ENCODE measurements around the gene RBM48. TPM values are rescaled to one million over a fixed set of nuclear protein-coding genes. Genes with fewer than 3 reads are reported as not detected.

Gene RBM48
- total RNA-seq, 4 donors from 2014 or later = 8.5 to 16.3 (median 12.8) TPM

DNA sequence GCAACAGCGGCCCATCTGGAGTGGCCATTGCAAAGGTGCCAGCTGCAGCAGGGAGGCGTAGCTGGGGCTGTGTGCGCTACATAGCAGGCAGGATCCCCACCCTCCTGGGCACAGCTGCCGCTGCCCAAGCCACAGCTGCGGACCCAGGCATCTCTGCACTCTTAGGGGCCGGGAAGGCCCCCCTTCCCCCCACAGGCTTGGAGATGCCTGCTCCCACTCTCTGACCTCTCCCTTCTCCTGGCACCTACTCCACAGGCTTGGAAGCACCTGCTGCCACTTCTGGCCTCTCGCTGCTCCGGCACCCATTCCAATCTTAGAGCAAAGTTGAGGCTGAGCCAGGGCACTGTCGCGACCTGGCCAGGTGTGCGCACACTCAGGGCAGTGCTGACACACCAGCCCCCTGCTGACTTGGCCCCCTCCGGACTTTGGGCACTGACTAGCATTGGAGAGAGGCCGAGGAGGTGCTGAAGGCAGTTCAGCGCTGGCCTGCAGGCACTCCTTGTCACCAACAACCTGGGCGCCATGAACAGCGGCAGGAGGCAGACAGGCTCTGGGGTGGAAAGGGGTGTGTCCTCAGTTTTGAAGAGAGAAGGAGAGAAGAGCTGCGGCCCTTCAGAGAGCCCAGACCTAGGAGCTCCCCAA lies 18.4 kb downstream of the RBM48 start:
- WGBS, 2 donors = 91 to 96% methylated on average over 11 to 17 of the region's 17 CpGs
- H3K9me3 ChIP-seq = no peaks in the 10 kb centered on the region

DNA sequence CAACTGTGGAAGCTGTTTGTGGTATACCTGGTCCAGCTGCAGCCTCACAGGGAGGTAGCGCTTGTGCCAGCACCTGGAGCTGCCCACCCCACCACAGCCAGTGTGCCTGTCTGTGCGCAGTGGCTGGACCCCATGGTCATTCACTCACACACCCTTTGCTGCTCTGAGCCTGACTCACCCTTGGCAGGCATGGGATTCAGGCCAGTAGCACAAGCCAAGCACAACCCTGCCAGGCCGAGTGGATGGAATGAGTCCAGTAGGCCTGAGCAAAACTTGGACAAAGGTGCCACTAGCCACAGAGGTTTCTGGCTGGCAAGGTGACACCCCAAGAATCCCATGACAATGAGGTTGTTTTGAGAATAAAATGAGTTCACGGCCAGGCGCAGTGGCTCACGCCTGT lies 19.0 kb downstream of the RBM48 start:
- DNase-seq (ENCODE audit: low spot score in 2 of 2) = no peak
- Histone ChIP-seq H3K36me3 (no peaks in the 10 kb centered on the region), H3K4me3 (no peak overlapping the region), H3K4me1 (no peaks in the 10 kb centered on the region), H3K9me3 (no peaks in the 10 kb centered on the region), H3K27ac (no peak overlapping the region), H3K27me3 (no peaks in the 10 kb centered on the region)
- no peak for TF ChIP-seq POLR2A (IDR thresholded peaks at IDR 0.05)
- TF ChIP-seq, protein P1, sequence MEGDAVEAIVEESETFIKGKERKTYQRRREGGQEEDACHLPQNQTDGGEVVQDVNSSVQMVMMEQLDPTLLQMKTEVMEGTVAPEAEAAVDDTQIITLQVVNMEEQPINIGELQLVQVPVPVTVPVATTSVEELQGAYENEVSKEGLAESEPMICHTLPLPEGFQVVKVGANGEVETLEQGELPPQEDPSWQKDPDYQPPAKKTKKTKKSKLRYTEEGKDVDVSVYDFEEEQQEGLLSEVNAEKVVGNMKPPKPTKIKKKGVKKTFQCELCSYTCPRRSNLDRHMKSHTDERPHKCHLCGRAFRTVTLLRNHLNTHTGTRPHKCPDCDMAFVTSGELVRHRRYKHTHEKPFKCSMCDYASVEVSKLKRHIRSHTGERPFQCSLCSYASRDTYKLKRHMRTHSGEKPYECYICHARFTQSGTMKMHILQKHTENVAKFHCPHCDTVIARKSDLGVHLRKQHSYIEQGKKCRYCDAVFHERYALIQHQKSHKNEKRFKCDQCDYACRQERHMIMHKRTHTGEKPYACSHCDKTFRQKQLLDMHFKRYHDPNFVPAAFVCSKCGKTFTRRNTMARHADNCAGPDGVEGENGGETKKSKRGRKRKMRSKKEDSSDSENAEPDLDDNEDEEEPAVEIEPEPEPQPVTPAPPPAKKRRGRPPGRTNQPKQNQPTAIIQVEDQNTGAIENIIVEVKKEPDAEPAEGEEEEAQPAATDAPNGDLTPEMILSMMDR (IDR thresholded peaks at IDR 0.05) = no peak
- WGBS, 2 donors = 74 to 91% methylated on average over 4 to 6 of the region's 6 CpGs

More for the DNA sequence above, 18.4 kb downstream of the RBM48 start:
- no peaks in the 10 kb centered on the region for H3K4me1 ChIP-seq
- TF ChIP-seq EP300 (IDR thresholded peaks at IDR 0.05) = no peak
- TF ChIP-seq, protein P1 (IDR thresholded peaks at IDR 0.05) = no peak
- TF ChIP-seq POLR2A (IDR thresholded peaks at IDR 0.05) = no peak
- H3K27me3 ChIP-seq = no peaks in the 10 kb centered on the region
- H3K36me3 ChIP-seq = no peaks in the 10 kb centered on the region
- no peak for DNase-seq (ENCODE audit: low spot score in 2 of 2)
- H3K27ac ChIP-seq = no peak overlapping the region
- H3K4me3 ChIP-seq = no peak overlapping the region

DNA sequence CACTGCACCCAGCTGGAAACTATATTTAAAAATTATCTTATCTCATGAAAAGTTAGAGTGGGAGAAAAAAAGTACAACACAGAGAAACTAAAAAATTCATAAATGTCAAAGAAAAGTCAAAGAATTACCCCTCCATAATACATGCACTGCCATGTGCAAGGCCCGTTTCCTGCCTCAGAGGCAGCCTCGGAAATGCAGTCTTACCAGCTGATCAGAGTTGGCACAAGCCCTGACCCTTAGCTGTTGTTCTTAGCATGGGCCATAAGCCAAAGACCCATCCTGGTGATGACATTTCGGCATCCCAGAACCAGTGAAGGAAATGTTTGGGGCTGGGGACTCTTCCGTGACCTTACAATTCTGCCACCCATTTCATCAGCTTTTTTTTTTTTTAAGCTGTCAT lies 21.6 kb downstream of the RBM48 start:
- H3K27me3 ChIP-seq = no peaks in the 10 kb centered on the region
- TF ChIP-seq, protein P1 (IDR thresholded peaks at IDR 0.05) = no peak
- no peak for TF ChIP-seq POLR2A (IDR thresholded peaks at IDR 0.05)
- no peak for TF ChIP-seq EP300 (IDR thresholded peaks at IDR 0.05)
- no peak overlapping the region for H3K27ac ChIP-seq
- DNase-seq (ENCODE audit: low spot score in 2 of 2) = no peak
- no peak overlapping the region for H3K4me3 ChIP-seq
- no peaks in the 10 kb centered on the region for H3K4me1 ChIP-seq
- WGBS, 2 donors = 57 to 67% methylated on average over 4 of the region's 4 CpGs
- no peaks in the 10 kb centered on the region for H3K9me3 ChIP-seq
- no peaks in the 10 kb centered on the region for H3K36me3 ChIP-seq

DNA sequence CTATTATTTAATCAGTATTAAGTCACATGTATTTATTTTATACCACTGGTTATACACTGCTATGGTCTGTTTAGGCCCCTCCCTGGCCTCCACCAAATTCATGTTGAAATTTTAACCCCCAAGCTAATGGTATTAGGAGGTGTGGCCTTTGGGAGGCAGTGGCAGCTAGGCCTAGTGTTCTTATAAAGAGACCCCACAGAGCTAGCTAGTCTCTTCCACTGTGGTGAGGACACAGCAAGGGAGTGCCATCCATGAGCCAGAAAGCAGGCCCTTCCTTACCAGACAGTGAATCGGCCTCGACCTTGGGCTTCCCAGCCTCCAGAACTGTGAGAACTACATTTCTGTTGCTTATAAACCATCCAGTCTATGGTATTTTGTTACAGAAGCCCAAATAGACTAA lies 28.7 kb downstream of the RBM48 start:
- H3K36me3 ChIP-seq = peaks cover 0 to 27% (median 0%) of the 10 kb centered on the region in 3 donors
- H3K4me3 ChIP-seq = no peak overlapping the region
- DNase-seq (ENCODE audit: low spot score in 2 of 2) = no peak
- H3K4me1 ChIP-seq = no peaks in the 10 kb centered on the region
- H3K27ac ChIP-seq = no peak overlapping the region
- no peaks in the 10 kb centered on the region for H3K9me3 ChIP-seq
- no peak for TF ChIP-seq POLR2A (IDR thresholded peaks at IDR 0.05)
- TF ChIP-seq EP300 (IDR thresholded peaks at IDR 0.05) = no peak
- TF ChIP-seq, protein P1 (IDR thresholded peaks at IDR 0.05) = no peak
- H3K27me3 ChIP-seq = no peaks in the 10 kb centered on the region
- WGBS, 2 donors = 86 to 94% methylated on average over 2 of the region's 2 CpGs

DNA sequence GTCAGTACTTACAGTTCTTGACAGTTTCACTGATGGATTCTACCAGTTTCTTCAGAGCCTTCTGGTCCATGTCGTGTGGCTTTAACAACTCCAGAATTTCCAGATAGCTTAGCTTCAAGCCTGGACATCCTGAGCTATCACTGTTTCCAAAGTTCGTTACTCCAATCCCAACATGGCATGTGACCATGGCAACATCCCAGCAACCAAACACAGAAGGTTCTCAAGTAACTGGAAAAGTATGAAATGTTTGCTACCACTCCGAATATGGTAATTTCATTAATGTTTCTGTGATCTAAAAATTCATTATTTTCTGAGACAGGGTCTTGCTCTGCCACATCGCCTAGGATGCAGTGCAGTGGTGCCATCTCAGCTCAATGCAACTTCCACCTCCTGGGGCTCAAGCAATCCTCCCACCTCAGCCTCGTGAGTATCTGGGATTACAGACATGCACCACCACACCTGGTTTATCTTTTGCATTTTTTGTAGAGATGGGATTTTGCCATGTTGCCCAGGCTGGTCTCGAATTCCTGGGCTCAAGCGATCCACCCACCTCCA lies 29.3 kb downstream of the RBM48 start:
- no peak for TF ChIP-seq POLR2A (IDR thresholded peaks at IDR 0.05)
- WGBS, 2 donors = 85 to 88% methylated on average over 7 of the region's 7 CpGs
- Histone ChIP-seq H3K4me1 (no peaks in the 10 kb centered on the region), H3K36me3 (peaks cover 0 to 33% (median 0%) of the 10 kb centered on the region in 3 donors), H3K9me3 (no peaks in the 10 kb centered on the region), H3K27me3 (no peaks in the 10 kb centered on the region), H3K4me3 (no peak overlapping the region), H3K27ac (no peak overlapping the region)
- no peak for DNase-seq (ENCODE audit: low spot score in 2 of 2)
